Tibial nerve (tissue), 3 donors: ENCODE results near the gene SCOC.

Source experiments
- CTCF ChIP-seq, 5 experiments: fragments of 200-600 bp in 3 of 5; fragments of 450-650 bp in 2 of 5; sonication (generic) in 3 of 5; IDR thresholded peaks; one replicate each; pipeline ENCODE4 v1.5.1; 2016 to 2019; ENCODE audit warnings: antibody characterized with exemption in 5 of 5, mild to moderate bottlenecking in 3 of 5, moderate library complexity in 2 of 5
- POLR2A ChIP-seq, 2 donors: fragments of 450-650 bp; IDR thresholded peaks; one replicate each; pipeline ENCODE4 v1.6.1; 2017; ENCODE audit warnings: antibody characterized with exemption in 2 of 2, mild to moderate bottlenecking in 2 of 2, moderate library complexity in 2 of 2

GRCh38 chr4:140363558-140363957, 9.9 kb upstream of the SCOC start:
- no peak for TF ChIP-seq POLR2A (IDR thresholded peaks at IDR 0.05)
- TF ChIP-seq CTCF (IDR thresholded peaks at IDR 0.05): no peak
